ENCODE results near the gene ZDHHC12.
"Not testable (repeated sequence)": the region's sequence is repeated elsewhere in the genome, so short reads cannot be mapped to it uniquely, and the experiment has no call there.

ZDHHC12 gene

GRCh38 chr9:128702949-128703615, 20.8 kb downstream of the ZDHHC12 start:
- H3K4me3 ChIP-seq (ENCODE audit: low read depth, low read length) = peak overlapping the region; percentile 32
- no peak for DNase-seq (ENCODE audit: low read depth)
- no peak for TF ChIP-seq POLR2A (IDR thresholded peaks at IDR 0.05; ENCODE audit: extremely low read depth, insufficient read length)
- no peak for TF ChIP-seq MAX (IDR thresholded peaks at IDR 0.05; ENCODE audit: low read depth, low read length)
- no peak for TF ChIP-seq CTCF (IDR thresholded peaks at IDR 0.05; ENCODE audit: low read depth, low read length)
- TF ChIP-seq MYC (IDR thresholded peaks at IDR 0.05; ENCODE audit: low read depth, low read length) = no peak

GRCh38 chr9:128702445-128702948, 21.4 kb downstream of the ZDHHC12 start, which contains the start of gene PKN3:
Gene PKN3 (plus strand): TSS chr9:128702503. CDS start chr9:128702916, 413 bp downstream.
- peak; percentile 88 for DNase-seq (ENCODE audit: low read depth)
- TF ChIP-seq CTCF (IDR thresholded peaks at IDR 0.05; ENCODE audit: low read depth, low read length) = peak; percentile 69
- TF ChIP-seq POLR2A (IDR thresholded peaks at IDR 0.05; ENCODE audit: extremely low read depth, insufficient read length) = peak; percentile 33
- peak; percentile 58 for TF ChIP-seq MAX (IDR thresholded peaks at IDR 0.05; ENCODE audit: low read depth, low read length)
- TF ChIP-seq MYC (IDR thresholded peaks at IDR 0.05; ENCODE audit: low read depth, low read length) = peak; percentile 57; the same call in 1 of the 2 replicates
- H3K4me3 ChIP-seq (ENCODE audit: low read depth, low read length) = peak within 1 kb of the TSS; percentile 44

GRCh38 chr9:128701227-128701854, 22.6 kb downstream of the ZDHHC12 start:
- H3K4me3 ChIP-seq (ENCODE audit: low read depth, low read length) = no peak overlapping the region
- TF ChIP-seq MYC (IDR thresholded peaks at IDR 0.05; ENCODE audit: low read depth, low read length) (no peak), MAX (IDR thresholded peaks at IDR 0.05; ENCODE audit: low read depth, low read length) (no peak), CTCF (IDR thresholded peaks at IDR 0.05; ENCODE audit: low read depth, low read length) (peak; percentile 2), POLR2A (IDR thresholded peaks at IDR 0.05; ENCODE audit: extremely low read depth, insufficient read length) (no peak)
- DNase-seq (ENCODE audit: low read depth) = no peak

- not testable (repeated sequence) for DNase-seq (ENCODE audit: low read depth); H3K4me3 ChIP-seq (ENCODE audit: low read depth, low read length)
These were observed 24.7 kb downstream of the ZDHHC12 start for GRCh38 chr9:128699096-128699795.

- no peak overlapping the region for H3K4me3 ChIP-seq (ENCODE audit: low read depth, low read length)
- DNase-seq (ENCODE audit: low read depth) = no peak
- TF ChIP-seq MAX (IDR thresholded peaks at IDR 0.05; ENCODE audit: low read depth, low read length) (no peak), MYC (IDR thresholded peaks at IDR 0.05; ENCODE audit: low read depth, low read length) (no peak), CTCF (IDR thresholded peaks at IDR 0.05; ENCODE audit: low read depth, low read length) (no peak), POLR2A (IDR thresholded peaks at IDR 0.05; ENCODE audit: extremely low read depth, insufficient read length) (no peak)
These were observed 26.8 kb downstream of the ZDHHC12 start for GRCh38 chr9:128696923-128697707.
